Activated naive CD4-positive, alpha-beta T cell (primary cell): ENCODE results near the gene OR2F1.
"Not testable (repeated sequence)": the region's sequence is repeated elsewhere in the genome, so short reads cannot be mapped to it uniquely, and the experiment has no call there.

Experiments
- DNase-seq, 4 experiments: peaks; one replicate each; lab custom pipeline; 2025; lab: John Stamatoyannopoulos, UW

Gene OR2F1

GRCh38 chr7:144009361-144009760 is 54.7 kb downstream of the OR2F1 start:
- DNase-seq: no peak

- not testable (repeated sequence) for DNase-seq
These were observed 55.4 kb downstream of the OR2F1 start for GRCh38 chr7:144010061-144010460.

GRCh38 chr7:144010821-144011220 is 56.2 kb downstream of the OR2F1 start:
- not testable (repeated sequence) for DNase-seq

- DNase-seq: no peak
These were observed 57.0 kb downstream of the OR2F1 start for GRCh38 chr7:144011458-144012230.
